ENCODE data around the gene OMP. TPM values are rescaled to one million over a fixed set of nuclear protein-coding genes. Genes with fewer than 3 reads are reported as not detected.

Gene OMP
- total RNA-seq, 2 experiments from 2014 or later = not detected

GRCh38 chr11:77135069-77135468 lies 32.4 kb downstream of the OMP start:
- H3K9me3 Mint-ChIP-seq = no peaks in the 10 kb centered on the region
- DNase-seq = no peak
- H3K4me3 Mint-ChIP-seq = no peak overlapping the region
- ATAC-seq = no peak
- peaks cover 6% of the 10 kb centered on the region for H3K27me3 Mint-ChIP-seq
- ChIA-PET CTCF (interaction anchor here (1.6 to 2.2 kb wide), 2 partner anchors 8 to 54 kb away, joined by 3 to 12 read pairs; partner anchors contain the start of gene MYO7A), POLR2A (interaction anchor here (1.4 kb wide), 1 partner anchor 11 kb away, joined by 7 read pairs; no protein-coding TSS in a partner anchor)
- no peak for TF ChIP-seq CTCF (IDR thresholded peaks at IDR 0.05)
- H3K36me3 Mint-ChIP-seq (ENCODE audit: low read depth) = no peaks in the 10 kb centered on the region
- intact Hi-C loops (cut with micrococcal nuclease) = no loop called here
- H3K27ac Mint-ChIP-seq = no peak overlapping the region
- H3K4me1 Mint-ChIP-seq (ENCODE audit: low read depth) = peaks cover 5% of the 10 kb centered on the region

- TF ChIP-seq CTCF (IDR thresholded peaks at IDR 0.05) = no peak
- H3K36me3 Mint-ChIP-seq (ENCODE audit: low read depth) = no peaks in the 10 kb centered on the region
- no peak overlapping the region for H3K4me3 Mint-ChIP-seq
- H3K4me1 Mint-ChIP-seq (ENCODE audit: low read depth) = peaks cover 5% of the 10 kb centered on the region
- H3K27me3 Mint-ChIP-seq = peaks cover 6% of the 10 kb centered on the region
- POLR2A ChIA-PET = interaction anchor here (1.4 kb wide), 1 partner anchor 10 kb away, joined by 7 read pairs; no protein-coding TSS in a partner anchor
- intact Hi-C loops (cut with micrococcal nuclease) = no loop called here
- peak; percentile 61 for ATAC-seq
- no peaks in the 10 kb centered on the region for H3K9me3 Mint-ChIP-seq
- CTCF ChIA-PET = interaction anchor here (1.3 to 2.2 kb wide), 3 partner anchors 9 to 53 kb away, joined by 3 to 12 read pairs (median 3); partner anchors contain the start of gene MYO7A
- DNase-seq = peak; percentile 47
- H3K27ac Mint-ChIP-seq = no peak overlapping the region
Measured at GRCh38 chr11:77136074-77136473, 33.4 kb downstream of the OMP start.

- no peak for TF ChIP-seq CTCF (IDR thresholded peaks at IDR 0.05)
- ChIA-PET POLR2A (interaction anchor here (1.4 kb wide), 1 partner anchor 10 kb away, joined by 7 read pairs; no protein-coding TSS in a partner anchor), CTCF (interaction anchor here (1.3 to 2.2 kb wide), 3 partner anchors 10 to 52 kb away, joined by 3 to 12 read pairs (median 3); partner anchors contain the start of gene MYO7A)
- intact Hi-C loops (cut with micrococcal nuclease) = no loop called here
- Mint-ChIP-seq H3K27me3 (peaks cover 6% of the 10 kb centered on the region), H3K9me3 (no peaks in the 10 kb centered on the region), H3K36me3 (ENCODE audit: low read depth) (no peaks in the 10 kb centered on the region), H3K4me1 (ENCODE audit: low read depth) (peaks cover 9% of the 10 kb centered on the region), H3K27ac (no peak overlapping the region), H3K4me3 (no peak overlapping the region)
- ATAC-seq (no peak), DNase-seq (no peak)
Measured at GRCh38 chr11:77136784-77137420, 34.3 kb downstream of the OMP start.

- ATAC-seq = no peak
- H3K27ac Mint-ChIP-seq = no peak overlapping the region
- POLR2A ChIA-PET = no interaction called here
- no peaks in the 10 kb centered on the region for H3K9me3 Mint-ChIP-seq
- H3K4me1 Mint-ChIP-seq (ENCODE audit: low read depth) = peaks cover 15% of the 10 kb centered on the region
- H3K27me3 Mint-ChIP-seq = peaks cover 6% of the 10 kb centered on the region
- CTCF ChIA-PET = interaction anchor here (2.2 kb wide), 1 partner anchor 10 kb away, joined by 12 read pairs; the partner anchor contains the start of gene MYO7A
- DNase-seq = no peak
- no peaks in the 10 kb centered on the region for H3K36me3 Mint-ChIP-seq (ENCODE audit: low read depth)
- no peak for TF ChIP-seq CTCF (IDR thresholded peaks at IDR 0.05)
- intact Hi-C loops (cut with micrococcal nuclease) = no loop called here
- H3K4me3 Mint-ChIP-seq = no peak overlapping the region
Measured at GRCh38 chr11:77137421-77137820, 34.8 kb downstream of the OMP start.

- Mint-ChIP-seq H3K27ac (no peak overlapping the region), H3K36me3 (ENCODE audit: low read depth) (no peaks in the 10 kb centered on the region), H3K9me3 (no peaks in the 10 kb centered on the region), H3K27me3 (peaks cover 6% of the 10 kb centered on the region), H3K4me1 (ENCODE audit: low read depth) (peaks cover 22% of the 10 kb centered on the region), H3K4me3 (no peak overlapping the region)
- ChIA-PET CTCF (interaction anchor here (5.3 kb wide), 1 partner anchor 11 kb away, joined by 27 read pairs; the partner anchor contains the start of gene MYO7A), POLR2A (no interaction called here)
- TF ChIP-seq CTCF (IDR thresholded peaks at IDR 0.05) = no peak
- DNase-seq = no peak
- ATAC-seq = no peak
- intact Hi-C loops (cut with micrococcal nuclease) = no loop called here
Measured at GRCh38 chr11:77138106-77138649, 35.5 kb downstream of the OMP start.

Data from activated CD8-positive, alpha-beta T cell treated with anti-CD3 and anti-CD28 coated beads for 36 hours (primary cell).